ENCODE data around the gene PRSS35.
A peak's percentile ranks its signal among the peaks of the same experiment; 100 is the strongest.
"Not testable (repeated sequence)": the region's sequence is repeated elsewhere in the genome, so short reads cannot be mapped to it uniquely, and the experiment has no call there.

PRSS35 gene

DNA sequence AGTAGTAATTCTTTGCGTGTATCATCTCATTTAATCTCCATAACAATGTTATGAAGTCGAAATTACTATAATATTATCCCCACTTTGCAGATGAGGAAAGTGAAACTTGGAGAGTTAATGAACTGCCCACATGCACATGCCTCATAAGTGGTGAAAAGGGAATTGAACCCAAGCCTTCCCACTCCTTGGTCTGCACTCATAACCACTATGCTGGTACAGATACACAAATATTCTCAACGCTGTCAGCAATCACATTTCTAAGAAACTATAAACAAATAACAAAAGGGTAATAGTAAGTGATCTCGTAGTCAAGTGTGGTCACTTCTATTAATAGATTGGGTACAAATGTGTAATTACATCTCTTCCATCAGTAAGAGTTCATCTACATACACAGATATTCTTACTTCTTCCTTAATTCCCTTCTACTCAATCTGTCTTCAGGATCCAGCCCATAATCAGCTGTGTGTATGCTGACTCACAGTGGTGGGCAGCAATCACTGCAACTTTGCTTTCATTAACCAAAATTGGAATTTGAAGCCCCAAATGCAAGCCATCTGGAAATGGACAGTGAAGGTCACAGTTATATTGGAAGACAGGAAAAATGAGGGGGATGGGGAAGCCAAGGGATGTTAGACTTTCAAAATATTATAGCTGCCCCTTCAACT lies 6.6 kb downstream of the PRSS35 start:
- no peak for DNase-seq

DNA sequence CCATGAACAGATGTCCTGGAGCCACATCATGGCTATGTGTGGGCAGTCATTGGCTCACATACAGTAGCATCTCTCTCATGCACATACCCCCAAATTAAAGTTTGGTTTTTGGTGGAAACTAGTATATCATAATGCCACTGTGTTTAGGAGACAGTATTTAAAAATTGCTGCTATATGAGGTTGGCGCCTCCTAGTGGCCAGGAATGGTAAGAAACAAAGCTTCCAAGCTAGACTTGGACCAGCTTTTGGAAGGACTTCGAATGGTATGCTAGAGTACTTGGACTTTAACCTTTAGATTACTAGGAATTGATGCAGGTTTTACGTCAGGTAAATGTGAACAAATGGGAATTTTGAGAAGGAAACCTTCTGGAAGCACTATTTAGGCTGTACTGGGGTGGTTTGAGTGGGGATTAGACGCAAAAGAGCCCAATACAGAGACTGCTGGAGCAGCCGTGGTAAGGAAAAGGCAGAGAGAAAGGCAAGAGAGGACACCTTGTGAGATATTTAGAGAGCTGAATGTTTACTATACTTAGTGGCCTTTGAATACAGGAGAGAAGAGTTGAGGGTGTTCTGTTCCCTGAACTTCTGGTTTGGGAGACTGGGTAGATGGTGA lies 23.8 kb downstream of the PRSS35 start:
- peak; percentile 12 for DNase-seq

DNA sequence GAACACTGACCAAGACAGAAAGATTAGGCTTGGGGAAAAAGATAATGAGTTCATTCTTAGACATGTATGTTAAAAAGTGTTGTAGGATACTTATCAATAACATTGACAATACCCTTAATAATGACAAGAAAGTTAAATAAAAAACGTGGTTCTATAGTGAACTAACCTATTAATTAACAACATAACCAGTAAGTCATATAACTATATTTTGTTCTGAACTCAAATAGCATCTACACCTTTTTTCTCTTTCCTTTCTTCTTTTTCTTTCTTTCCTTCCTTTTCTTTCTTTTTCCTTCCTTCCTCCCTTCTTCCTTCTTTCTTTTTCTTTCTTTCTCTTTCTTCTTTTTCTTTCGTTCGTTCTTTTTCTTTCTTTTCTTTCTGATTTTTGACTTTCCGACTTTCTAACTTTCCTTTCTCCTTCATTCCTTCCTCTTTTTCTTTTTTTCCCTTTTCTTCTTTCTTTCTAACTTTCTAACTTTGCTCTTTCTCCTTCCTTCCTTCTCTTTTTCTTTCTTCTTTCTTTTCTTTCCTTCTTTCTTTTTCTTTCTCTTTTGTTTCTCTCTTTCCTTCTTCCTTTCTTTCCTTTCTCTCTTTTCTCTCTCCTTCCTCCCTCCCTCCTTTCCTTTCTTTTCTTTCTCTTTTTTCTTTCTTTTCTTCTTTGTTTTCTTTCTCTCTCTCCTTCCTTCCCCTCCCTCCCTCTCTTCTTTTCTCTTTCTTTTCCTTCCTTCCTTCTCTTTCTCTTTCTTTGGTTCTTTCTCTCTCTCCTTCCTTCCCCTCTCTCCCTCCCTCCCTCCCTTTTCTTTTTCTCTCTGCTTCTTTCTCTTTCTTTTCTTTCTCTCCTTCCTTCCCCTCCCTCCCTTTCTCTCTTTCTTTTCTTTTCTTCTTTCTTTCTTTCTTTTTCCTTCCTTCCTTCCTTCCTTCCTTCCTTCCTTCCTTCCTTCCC lies 24.6 kb downstream of the PRSS35 start:
- DNase-seq: no peak

DNA sequence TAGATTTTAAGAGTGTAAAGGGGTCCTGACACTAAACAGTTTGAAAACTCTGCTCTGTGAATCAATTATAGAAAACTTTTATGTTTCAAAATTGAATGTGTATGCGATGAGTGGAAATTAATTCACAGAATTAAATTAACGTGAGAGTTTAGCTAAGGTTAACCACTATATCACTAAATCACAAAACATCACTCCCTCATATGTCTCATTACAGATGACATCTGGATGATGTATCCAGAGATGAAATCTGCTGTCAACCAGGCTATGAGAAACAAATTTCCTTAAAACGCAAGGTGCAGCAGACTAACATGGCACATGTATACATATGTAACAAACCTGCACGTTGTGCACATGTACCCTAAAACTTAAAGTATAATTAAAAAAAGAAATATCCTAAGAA lies 27.3 kb downstream of the PRSS35 start:
- DNase-seq: no peak

DNA sequence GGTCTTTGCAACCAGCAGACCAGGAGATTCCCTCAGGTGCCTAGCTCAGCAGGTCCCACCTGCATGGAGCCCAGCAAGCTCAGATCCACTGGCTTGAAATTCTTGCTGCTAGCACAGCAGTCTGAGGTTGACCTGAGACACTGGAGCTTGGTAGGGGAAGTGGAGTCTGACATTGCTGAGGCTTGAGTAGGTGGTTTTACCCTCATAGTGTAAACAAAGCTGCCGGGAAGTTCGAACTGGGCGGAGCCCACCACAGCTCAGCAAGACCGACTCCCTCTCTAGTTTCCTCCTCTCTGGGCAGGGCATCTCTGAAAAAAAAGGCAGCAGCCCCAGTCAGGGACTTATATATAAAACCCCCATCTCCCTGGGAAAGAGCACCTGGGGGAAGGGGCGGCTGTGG lies 34.3 kb downstream of the PRSS35 start:
- no peak for DNase-seq

DNA sequence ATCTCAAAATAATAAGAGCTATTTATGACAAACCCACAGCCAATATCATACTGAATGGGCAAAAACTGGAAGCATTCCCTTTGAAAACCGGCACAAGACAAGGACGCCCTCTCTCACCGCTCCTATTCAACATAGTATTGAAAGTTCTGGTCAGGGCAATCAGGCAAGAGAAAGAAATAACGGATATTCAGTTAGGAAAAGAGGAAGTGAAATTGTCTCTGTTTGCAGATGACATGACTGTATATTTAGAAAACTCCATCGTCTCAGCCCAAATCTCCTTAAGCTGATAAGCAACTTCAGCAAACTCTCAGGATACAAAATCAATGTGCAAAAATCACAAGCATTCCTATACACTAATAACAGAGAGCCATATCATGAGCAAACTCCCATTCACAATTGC lies 38.1 kb downstream of the PRSS35 start:
- not testable (repeated sequence) for DNase-seq

DNA sequence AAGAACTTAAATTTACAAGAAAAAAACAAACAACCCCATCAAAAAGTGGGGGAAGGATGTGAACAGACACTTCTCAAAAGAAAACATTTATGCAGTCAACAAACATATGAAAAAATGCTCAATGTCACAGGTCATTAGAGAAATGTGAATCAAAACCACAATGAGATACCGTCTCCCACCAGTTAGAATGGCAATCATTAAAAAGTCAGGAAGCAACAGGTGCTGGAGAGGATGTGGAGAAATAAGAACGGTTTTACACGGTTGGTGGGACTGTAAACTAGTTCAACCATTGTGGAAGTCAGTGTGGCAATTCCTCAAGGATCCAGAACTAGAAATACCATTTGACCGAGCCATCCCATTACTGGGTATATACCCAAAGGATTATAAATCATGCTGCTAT lies 39.4 kb downstream of the PRSS35 start:
- DNase-seq: not testable (repeated sequence)

DNA sequence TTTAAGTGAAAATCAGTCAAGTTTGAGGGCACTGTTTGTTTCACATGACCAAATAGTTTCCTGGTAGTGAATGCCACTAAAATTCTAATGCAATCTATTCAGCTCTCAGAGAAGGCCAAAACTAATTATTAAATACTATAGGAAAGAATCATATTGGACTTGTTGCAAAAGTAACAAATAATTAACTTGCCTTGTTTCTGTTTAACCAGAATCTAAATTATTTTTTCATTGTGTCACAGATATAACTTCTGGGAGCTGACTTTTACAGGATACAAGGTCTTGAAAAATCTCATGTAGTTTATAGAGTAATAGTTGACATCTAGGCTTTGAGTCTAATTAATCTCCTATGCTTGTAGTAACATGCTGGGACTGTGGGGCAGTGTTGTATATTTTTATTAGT lies 44.5 kb downstream of the PRSS35 start:
- DNase-seq: no peak

DNA sequence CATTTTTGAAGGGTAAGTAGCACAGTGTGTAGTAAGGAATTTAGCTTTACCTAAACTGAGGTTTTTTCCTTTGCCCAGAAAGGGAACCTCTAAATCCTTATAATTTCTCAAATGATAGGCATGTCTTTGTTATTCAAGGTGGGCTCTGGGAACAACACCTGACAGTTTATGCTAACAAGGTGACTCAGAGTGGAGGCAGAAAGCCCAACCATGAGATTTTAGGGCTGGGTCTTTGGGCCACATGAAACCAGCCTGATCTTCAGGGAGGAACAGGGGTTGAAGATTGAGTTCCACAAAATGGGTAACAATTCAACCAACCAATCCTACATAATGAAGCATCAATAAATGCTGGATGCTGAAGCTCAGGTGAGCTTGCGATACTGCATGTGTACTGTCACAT lies 46.6 kb downstream of the PRSS35 start:
- no peak for DNase-seq

DNA sequence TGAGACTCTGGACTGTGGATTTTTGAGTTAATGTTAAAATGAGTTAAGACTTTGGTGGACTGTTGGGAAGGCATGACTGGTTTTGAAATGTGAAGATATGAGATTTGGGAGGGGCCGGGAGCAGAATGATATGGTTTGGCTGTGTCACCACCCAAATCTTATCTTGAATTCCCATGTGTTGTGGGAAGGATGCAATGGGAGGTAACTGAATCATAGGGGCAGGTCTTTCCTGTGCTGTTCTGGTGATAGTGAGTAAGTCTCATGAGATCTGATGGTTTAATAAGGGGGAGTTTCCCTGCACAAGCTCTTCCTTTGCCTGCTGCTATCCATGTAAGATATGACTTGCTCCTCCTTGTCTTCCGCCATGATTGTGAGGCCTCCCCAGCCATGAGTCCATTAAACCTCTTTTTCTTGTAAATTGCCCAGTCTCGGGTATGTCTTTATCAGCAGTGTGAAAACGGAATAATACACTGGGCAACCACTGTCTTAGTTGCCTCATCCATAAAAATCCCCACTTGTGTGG lies 59.4 kb downstream of the PRSS35 start:
- not testable (repeated sequence) for DNase-seq

DNA sequence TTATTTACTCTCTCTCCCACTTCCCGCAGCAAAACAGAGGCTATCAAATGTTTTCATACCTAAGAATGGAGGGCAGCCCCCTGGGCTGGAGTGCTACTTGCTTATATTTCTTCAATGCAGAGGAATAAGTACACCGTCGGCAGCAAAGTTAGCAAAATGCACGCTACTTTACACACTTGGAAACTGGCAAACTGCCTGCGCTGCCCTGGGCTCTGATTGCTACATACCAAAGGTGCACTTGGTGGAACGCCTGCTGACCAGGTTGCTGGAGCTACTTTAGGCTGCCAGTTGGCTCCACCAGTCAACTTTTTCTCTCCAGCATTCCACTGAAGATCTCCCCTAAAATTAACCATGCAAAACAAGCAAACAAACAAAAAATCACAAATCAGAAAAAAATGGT lies 62.4 kb downstream of the PRSS35 start:
- no peak for DNase-seq

Data from NCI-H2171 (cell line).